ENCODE results near the gene ARHGEF3.

Gene ARHGEF3

DNA sequence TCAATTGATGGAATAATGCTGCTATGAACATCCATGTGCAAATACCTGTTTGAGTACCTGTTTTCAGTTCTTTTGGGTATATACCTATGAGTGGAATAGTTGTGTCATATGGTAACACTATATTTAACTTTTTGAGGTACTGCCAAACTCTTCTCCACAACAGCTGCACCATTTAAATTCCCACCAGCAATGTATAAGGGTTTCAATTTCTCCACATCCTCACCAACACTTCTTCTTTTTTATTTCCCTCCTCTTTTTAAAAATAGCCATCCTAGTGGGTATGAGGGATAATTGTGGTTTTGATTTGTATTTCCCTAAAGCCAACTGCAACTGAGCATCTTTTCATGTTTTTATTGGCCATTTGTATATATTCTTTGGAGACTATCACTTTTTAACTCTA lies 31.3 kb upstream of the ARHGEF3 start:
- H3K27me3 ChIP-seq (replicated peaks; ENCODE audit: control insufficient read depth, insufficient read depth, low read length): no peaks in the 10 kb centered on the region
- H3K4me3 ChIP-seq (replicated peaks; ENCODE audit: low read depth, low read length): no peak overlapping the region
- no peaks in the 10 kb centered on the region for H3K36me3 ChIP-seq (ENCODE audit: control insufficient read depth, insufficient read depth, low read length)
- no peak for DNase-seq (ENCODE audit: extremely low read depth, insufficient read length)
- TF ChIP-seq, protein P1, sequence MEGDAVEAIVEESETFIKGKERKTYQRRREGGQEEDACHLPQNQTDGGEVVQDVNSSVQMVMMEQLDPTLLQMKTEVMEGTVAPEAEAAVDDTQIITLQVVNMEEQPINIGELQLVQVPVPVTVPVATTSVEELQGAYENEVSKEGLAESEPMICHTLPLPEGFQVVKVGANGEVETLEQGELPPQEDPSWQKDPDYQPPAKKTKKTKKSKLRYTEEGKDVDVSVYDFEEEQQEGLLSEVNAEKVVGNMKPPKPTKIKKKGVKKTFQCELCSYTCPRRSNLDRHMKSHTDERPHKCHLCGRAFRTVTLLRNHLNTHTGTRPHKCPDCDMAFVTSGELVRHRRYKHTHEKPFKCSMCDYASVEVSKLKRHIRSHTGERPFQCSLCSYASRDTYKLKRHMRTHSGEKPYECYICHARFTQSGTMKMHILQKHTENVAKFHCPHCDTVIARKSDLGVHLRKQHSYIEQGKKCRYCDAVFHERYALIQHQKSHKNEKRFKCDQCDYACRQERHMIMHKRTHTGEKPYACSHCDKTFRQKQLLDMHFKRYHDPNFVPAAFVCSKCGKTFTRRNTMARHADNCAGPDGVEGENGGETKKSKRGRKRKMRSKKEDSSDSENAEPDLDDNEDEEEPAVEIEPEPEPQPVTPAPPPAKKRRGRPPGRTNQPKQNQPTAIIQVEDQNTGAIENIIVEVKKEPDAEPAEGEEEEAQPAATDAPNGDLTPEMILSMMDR (IDR thresholded peaks at IDR 0.05; ENCODE audit: insufficient read depth, low read length, poor library complexity, severe bottlenecking): no peak

DNA sequence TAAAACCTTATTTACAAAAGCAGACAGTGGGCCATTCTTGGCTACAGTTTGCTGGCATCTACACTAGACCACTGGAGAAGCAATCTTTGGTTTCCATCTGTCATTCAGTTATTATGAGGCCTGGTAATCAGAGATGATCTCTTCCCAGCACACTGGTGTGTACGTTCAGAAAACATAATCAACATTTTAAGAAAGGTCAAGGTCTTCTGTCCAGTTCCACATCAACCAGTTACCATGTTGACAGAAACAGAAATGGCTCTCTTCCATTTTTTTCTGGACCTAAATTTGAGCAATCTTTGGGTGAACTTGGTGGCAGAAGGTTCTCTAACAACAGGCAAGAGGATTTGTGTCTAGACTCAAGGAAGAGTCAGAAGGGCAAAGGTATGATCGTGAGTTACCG lies 29.8 kb upstream of the ARHGEF3 start:
- no peak for DNase-seq (ENCODE audit: extremely low read depth, insufficient read length)
- no peaks in the 10 kb centered on the region for H3K36me3 ChIP-seq (ENCODE audit: control insufficient read depth, insufficient read depth, low read length)
- H3K27me3 ChIP-seq (replicated peaks; ENCODE audit: control insufficient read depth, insufficient read depth, low read length): no peaks in the 10 kb centered on the region
- TF ChIP-seq, protein P1 (IDR thresholded peaks at IDR 0.05; ENCODE audit: insufficient read depth, low read length, poor library complexity, severe bottlenecking): no peak
- no peak overlapping the region for H3K4me3 ChIP-seq (replicated peaks; ENCODE audit: low read depth, low read length)

DNA sequence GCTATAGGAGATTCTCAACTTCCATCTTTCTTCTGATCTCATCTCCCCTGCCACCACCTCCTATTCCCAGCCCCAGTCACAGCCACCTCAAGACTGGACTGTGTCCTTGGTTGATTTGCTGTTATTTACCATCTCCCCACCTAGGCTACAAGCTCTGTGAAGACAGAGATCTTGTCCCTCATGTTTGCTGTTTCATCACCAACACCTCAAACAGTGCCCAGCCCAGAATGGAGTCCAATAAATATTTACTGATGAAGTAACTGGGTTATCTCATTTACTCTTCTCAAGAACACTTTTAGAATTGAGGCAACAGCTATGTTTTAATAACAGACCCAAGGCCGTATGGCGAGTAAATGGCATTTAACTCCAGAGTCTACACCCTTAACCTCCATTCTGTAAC lies 29.1 kb upstream of the ARHGEF3 start:
- Histone ChIP-seq H3K4me3 (replicated peaks; ENCODE audit: low read depth, low read length) (no peak overlapping the region), H3K27me3 (replicated peaks; ENCODE audit: control insufficient read depth, insufficient read depth, low read length) (no peaks in the 10 kb centered on the region), H3K36me3 (ENCODE audit: control insufficient read depth, insufficient read depth, low read length) (no peaks in the 10 kb centered on the region)
- TF ChIP-seq, protein P1 (IDR thresholded peaks at IDR 0.05; ENCODE audit: insufficient read depth, low read length, poor library complexity, severe bottlenecking): no peak
- no peak for DNase-seq (ENCODE audit: extremely low read depth, insufficient read length)

DNA sequence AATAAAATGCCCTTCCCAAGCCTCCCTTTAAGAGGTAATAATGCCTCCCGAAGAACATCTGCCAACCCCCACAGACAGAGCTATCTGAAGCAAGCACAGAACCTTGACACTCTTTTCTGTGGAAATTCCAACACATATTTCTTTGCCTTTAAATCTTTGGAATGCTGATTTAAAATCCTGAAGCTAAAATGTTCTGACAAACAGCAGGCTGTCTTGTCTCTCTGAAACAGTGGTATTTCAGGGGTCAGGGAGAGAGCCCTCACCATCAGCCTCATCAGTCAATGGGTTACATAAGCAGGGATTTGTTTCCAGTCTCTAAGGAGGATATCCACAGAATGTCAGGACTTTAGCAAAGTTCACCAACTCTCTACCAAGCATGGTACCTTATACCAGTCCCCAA lies 27.8 kb upstream of the ARHGEF3 start:
- no peak for DNase-seq (ENCODE audit: extremely low read depth, insufficient read length)
- Histone ChIP-seq H3K36me3 (ENCODE audit: control insufficient read depth, insufficient read depth, low read length) (no peaks in the 10 kb centered on the region), H3K27me3 (replicated peaks; ENCODE audit: control insufficient read depth, insufficient read depth, low read length) (no peaks in the 10 kb centered on the region), H3K4me3 (replicated peaks; ENCODE audit: low read depth, low read length) (no peak overlapping the region)
- TF ChIP-seq, protein P1 (IDR thresholded peaks at IDR 0.05; ENCODE audit: insufficient read depth, low read length, poor library complexity, severe bottlenecking): no peak

DNA sequence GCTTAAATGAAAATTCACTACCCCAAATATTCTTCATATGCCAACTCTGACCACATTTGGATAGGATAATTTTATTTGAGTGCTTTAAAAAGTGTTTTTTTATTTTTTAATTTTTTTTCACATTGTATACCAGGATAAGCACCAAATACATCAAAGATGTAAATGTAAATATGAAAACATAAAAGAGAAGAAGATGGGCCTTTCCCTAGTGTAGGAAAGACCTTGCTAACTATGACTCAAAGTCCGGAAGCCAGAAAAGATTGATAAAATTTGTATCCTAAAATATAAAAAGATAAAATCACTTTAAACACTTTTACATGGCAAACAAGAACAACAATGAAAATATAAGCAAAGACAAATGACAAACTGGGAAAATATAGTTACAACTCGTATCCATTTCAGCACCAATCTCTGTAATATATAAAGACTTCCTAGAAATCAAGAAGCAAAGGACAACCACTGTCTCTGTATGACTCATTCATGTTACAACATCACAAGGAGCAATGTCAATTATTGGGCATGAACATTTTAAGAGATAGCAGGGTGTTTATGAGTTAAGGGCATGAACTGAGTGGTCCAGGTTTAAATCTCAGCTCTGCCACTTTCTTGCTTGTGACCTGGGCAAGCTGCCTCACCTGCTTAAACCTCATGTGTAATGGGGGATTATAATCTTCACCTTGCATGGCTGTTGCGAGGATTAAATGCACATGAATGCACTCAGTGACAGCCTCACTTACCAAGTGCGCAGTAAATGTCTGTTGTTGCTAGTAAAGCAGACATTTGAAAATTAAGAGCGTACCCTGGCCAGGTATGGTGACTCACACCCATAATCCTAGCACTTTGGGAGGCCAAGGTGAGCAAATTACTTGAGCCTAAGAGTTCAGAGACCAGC lies 25.3 kb upstream of the ARHGEF3 start:
- TF ChIP-seq, protein P1 (IDR thresholded peaks at IDR 0.05; ENCODE audit: insufficient read depth, low read length, poor library complexity, severe bottlenecking): no peak
- no peaks in the 10 kb centered on the region for H3K36me3 ChIP-seq (ENCODE audit: control insufficient read depth, insufficient read depth, low read length)
- DNase-seq (ENCODE audit: extremely low read depth, insufficient read length): no peak
- H3K4me3 ChIP-seq (replicated peaks; ENCODE audit: low read depth, low read length): no peak overlapping the region
- H3K27me3 ChIP-seq (replicated peaks; ENCODE audit: control insufficient read depth, insufficient read depth, low read length): no peaks in the 10 kb centered on the region
